Endothelial cell of umbilical vein (primary cell): Measurements from ENCODE around the gene BICD2.

Experiments used
- EZH2 ChIP-seq: IDR thresholded peaks from 2 replicates; pipeline ENCODE4 v1.6.1; 2012; ENCODE audit warnings: borderline replicate concordance, low read depth, mild to moderate bottlenecking, moderate library complexity, low read length, inconsistent platforms; ENCODE audit not compliant: severe bottlenecking
- FOS ChIP-seq: IDR thresholded peaks from 2 replicates; pipeline ENCODE4 v1.6.1; 2011; ENCODE audit warnings: mild to moderate bottlenecking, low read length, moderate library complexity, borderline replicate concordance; ENCODE audit not compliant: insufficient read depth
- GATA2 ChIP-seq: IDR thresholded peaks from 2 replicates; pipeline ENCODE4 v1.7.0; 2011; ENCODE audit warnings: low read depth, mild to moderate bottlenecking, moderate library complexity, mixed read lengths, low read length; ENCODE audit not compliant: insufficient read length, insufficient read depth
- JUN ChIP-seq: IDR thresholded peaks from 2 replicates; pipeline ENCODE4 v1.6.1; 2011; ENCODE audit warnings: borderline replicate concordance, low read depth; ENCODE audit not compliant: insufficient read length, insufficient read depth
- MYC ChIP-seq: IDR thresholded peaks from one replicate; pipeline ENCODE4 v1.6.1; 2011; ENCODE audit warnings: mild to moderate bottlenecking, low read depth, low read length
- POLR2A ChIP-seq: IDR thresholded peaks from 2 replicates; pipeline ENCODE4 v1.6.1; 2012; ENCODE audit warnings: low read depth, mild to moderate bottlenecking, control low read depth, low read length
- POLR2AphosphoS5 ChIP-seq: IDR thresholded peaks from 2 replicates; pipeline ENCODE4 v1.6.1; 2012; ENCODE audit warnings: low read depth, mild to moderate bottlenecking, control low read depth, low read length, moderate library complexity; ENCODE audit not compliant: insufficient read depth
- TF ChIP-seq, protein P1 (sequence below), 2 donors: IDR thresholded peaks; 1 replicate in 1 of 2; 2 replicates in 1 of 2; pipeline ENCODE4 v1.5.1; 2011; ENCODE audit warnings: low read length in 2 of 2, mild to moderate bottlenecking in 2 of 2, moderate library complexity in 2 of 2, control low read depth in 1 of 2, inconsistent platforms in 1 of 2, low read depth in 1 of 2; ENCODE audit not compliant: insufficient read depth in 1 of 2; ENCODE audit errors: extremely low read depth in 1 of 2
- TF ChIP-seq, protein P2 (sequence below): IDR thresholded peaks from 2 replicates; pipeline ENCODE4 v1.6.1; 2011; ENCODE audit not compliant: insufficient read depth, insufficient read length

DNA sequence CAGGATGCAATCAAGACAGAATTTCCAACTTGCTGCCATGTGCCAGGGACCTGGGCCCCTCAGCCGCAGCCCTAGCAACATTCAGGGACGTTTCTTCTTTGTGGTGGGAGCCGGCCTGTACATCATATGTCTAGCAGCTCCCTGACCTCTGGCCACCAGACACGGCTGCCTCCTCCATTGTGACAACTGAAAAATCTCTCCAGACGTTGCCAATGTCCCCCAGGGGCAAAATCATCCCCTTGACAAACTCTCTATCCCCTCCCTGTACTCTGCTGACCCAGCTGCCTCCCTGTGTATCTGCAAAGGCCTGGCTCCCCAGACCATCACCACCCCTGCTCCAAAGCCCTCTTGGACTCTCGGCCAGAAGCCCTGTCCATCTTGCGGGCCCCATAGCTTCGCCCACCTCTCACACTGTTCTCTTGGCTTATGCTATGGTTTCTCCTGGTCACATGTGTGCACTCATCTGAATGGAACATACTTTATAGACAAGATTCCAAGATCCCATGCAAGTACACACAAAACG is 40.8 kb downstream of the BICD2 start:
- TF ChIP-seq, protein P1, sequence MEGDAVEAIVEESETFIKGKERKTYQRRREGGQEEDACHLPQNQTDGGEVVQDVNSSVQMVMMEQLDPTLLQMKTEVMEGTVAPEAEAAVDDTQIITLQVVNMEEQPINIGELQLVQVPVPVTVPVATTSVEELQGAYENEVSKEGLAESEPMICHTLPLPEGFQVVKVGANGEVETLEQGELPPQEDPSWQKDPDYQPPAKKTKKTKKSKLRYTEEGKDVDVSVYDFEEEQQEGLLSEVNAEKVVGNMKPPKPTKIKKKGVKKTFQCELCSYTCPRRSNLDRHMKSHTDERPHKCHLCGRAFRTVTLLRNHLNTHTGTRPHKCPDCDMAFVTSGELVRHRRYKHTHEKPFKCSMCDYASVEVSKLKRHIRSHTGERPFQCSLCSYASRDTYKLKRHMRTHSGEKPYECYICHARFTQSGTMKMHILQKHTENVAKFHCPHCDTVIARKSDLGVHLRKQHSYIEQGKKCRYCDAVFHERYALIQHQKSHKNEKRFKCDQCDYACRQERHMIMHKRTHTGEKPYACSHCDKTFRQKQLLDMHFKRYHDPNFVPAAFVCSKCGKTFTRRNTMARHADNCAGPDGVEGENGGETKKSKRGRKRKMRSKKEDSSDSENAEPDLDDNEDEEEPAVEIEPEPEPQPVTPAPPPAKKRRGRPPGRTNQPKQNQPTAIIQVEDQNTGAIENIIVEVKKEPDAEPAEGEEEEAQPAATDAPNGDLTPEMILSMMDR (IDR thresholded peaks at IDR 0.05; ENCODE audit: extremely low read depth in 1 of 2, insufficient read depth in 1 of 2, low read depth in 1 of 2, low read length in 2 of 2) = no peak
- TF ChIP-seq POLR2A = no peak
- TF ChIP-seq, protein P2, sequence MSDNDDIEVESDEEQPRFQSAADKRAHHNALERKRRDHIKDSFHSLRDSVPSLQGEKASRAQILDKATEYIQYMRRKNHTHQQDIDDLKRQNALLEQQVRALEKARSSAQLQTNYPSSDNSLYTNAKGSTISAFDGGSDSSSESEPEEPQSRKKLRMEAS = no peak
- TF ChIP-seq JUN = no peak
- TF ChIP-seq MYC = no peak
- no peak for TF ChIP-seq EZH2
- no peak for TF ChIP-seq POLR2AphosphoS5
- no peak for TF ChIP-seq GATA2
- TF ChIP-seq FOS = no peak
